ENCODE measurements around the gene PRICKLE2. TPM values are rescaled to one million over a fixed set of nuclear protein-coding genes. Genes with fewer than 3 reads are reported as not detected.

The PRICKLE2 gene
- total RNA-seq, 4 donors from 2014 or later, result 26.2 to 87.3 (median 47.9) TPM

DNA sequence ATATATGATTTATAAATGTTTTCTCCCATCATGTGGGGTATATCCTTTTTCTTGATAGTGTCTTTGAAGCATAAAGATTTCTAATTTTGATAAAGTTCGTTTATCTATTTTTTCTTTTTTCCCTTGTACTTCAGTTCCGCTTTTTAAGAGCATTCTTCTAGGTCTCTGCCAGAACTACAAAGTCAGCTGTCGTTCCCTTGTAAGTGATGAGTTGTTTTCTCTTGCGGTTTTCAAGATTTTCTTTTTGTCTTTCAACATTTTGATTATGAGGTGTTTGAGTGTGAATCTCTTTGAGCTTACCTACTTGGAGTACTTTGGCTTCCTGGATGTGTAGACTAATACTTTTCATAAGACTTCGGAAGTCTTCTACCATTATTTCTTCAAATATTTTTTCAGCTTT, 9.3 kb upstream of the PRICKLE2 start:
- TF ChIP-seq CTCF (IDR thresholded peaks at IDR 0.05) (no peak), POLR2A (IDR thresholded peaks at IDR 0.05) (no peak)
- DNase-seq, result no peak
- Histone ChIP-seq H3K27ac (no peak overlapping the region), H3K4me1 (peaks cover 0 to 4% of the 10 kb centered on the region in 2 donors), H3K9me3 (no peaks in the 10 kb centered on the region), H3K27me3 (no peaks in the 10 kb centered on the region), H3K4me3 (no peak overlapping the region), H3K36me3 (no peaks in the 10 kb centered on the region)
- intact Hi-C loops (cut with DNase I; ENCODE audit: low total_unique reads), result no loop called here

- Histone ChIP-seq H3K4me1 (no peaks in the 10 kb centered on the region), H3K36me3 (no peaks in the 10 kb centered on the region), H3K9me3 (no peaks in the 10 kb centered on the region), H3K27ac (no peak overlapping the region), H3K27me3 (no peaks in the 10 kb centered on the region), H3K4me3 (no peak overlapping the region)
- DNase-seq, result no peak
- intact Hi-C loops (cut with DNase I; ENCODE audit: low total_unique reads), result no loop called here
- no peak for TF ChIP-seq CTCF (IDR thresholded peaks at IDR 0.05)
- TF ChIP-seq POLR2A (IDR thresholded peaks at IDR 0.05), result no peak
Measured at GRCh38 chr3:64232821-64233220, 7.6 kb upstream of the PRICKLE2 start.

DNA sequence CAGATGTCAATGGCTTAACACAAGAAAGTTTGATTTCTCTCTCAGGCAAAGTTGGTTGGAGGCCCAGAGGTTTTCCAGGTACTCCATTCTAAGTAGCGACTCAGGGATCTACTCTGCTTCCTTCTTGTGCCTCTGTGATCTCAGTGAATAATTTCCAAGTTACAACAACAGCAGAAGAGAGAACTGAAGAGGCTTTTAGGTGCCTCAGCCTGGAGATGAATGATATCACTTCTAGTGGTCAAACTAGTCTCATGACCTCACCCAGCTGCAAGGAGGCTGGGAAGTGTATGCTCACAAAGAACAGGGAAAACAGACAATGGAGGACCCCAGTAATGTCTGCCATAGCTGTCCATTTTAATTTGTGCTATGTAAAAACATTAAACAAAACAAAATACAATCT, 4.6 kb upstream of the PRICKLE2 start:
- no peak for TF ChIP-seq POLR2A (IDR thresholded peaks at IDR 0.05)
- no peak for TF ChIP-seq CTCF (IDR thresholded peaks at IDR 0.05)
- Histone ChIP-seq H3K9me3 (no peaks in the 10 kb centered on the region), H3K4me1 (peaks cover 0 to 7% of the 10 kb centered on the region in 2 donors), H3K27ac (no peak overlapping the region), H3K4me3 (no peak overlapping the region), H3K27me3 (no peaks in the 10 kb centered on the region), H3K36me3 (no peaks in the 10 kb centered on the region)
- DNase-seq, result no peak
- intact Hi-C loops (cut with DNase I; ENCODE audit: low total_unique reads), result no loop called here

- Histone ChIP-seq H3K36me3 (no peaks in the 10 kb centered on the region), H3K27ac (no peak overlapping the region)
- intact Hi-C loops (cut with DNase I; ENCODE audit: low total_unique reads), result no loop called here
Measured at GRCh38 chr3:64228110-64228509, 2.8 kb upstream of the PRICKLE2 start.

DNA sequence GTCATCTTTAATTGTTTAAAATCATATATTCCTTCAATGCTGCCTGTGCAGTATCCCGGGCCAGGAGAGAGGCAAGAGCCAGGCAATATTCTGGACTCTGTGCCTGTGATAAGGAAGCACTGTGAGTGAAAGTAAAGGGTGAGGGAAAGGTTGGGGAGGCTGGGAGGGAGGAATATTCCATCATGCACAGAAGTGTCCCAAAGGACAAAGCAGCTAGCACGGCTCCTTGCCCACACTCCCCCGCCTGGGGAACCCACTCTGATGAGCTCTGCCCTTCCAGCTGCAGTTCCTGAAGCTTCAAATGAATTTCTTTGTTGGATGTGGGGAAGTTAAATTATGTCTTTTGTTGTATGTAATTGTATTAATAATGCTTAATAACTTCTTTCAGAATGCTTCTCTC, 1.5 kb upstream of the PRICKLE2 start:
- Histone ChIP-seq H3K4me3 (no peak overlapping the region), H3K36me3 (no peaks in the 10 kb centered on the region), H3K27me3 (no peaks in the 10 kb centered on the region), H3K9me3 (no peaks in the 10 kb centered on the region), H3K4me1 (peaks cover 11 to 17% of the 10 kb centered on the region in 2 donors), H3K27ac (peak overlapping the region; percentile 76 to 87)
- no peak for TF ChIP-seq CTCF (IDR thresholded peaks at IDR 0.05)
- no peak for TF ChIP-seq POLR2A (IDR thresholded peaks at IDR 0.05)
- intact Hi-C loops (cut with DNase I; ENCODE audit: low total_unique reads), result no loop called here
- no peak for DNase-seq

More at GRCh38 chr3:64228110-64228509, 2.8 kb upstream of the PRICKLE2 start:
- Histone ChIP-seq H3K27me3 (no peaks in the 10 kb centered on the region), H3K9me3 (no peaks in the 10 kb centered on the region), H3K4me1 (peaks cover 8 to 11% of the 10 kb centered on the region in 2 donors), H3K4me3 (no peak overlapping the region)
- TF ChIP-seq CTCF (IDR thresholded peaks at IDR 0.05), result no peak
- no peak for TF ChIP-seq POLR2A (IDR thresholded peaks at IDR 0.05)
- no peak for DNase-seq
